22Rv1 (cell line): ENCODE data around the gene COMT.

Experiments
- CTCF ChIP-seq: fragments of 450-650 bp; IDR thresholded peaks from 2 replicates; pipeline ENCODE4 v1.5.1; 2017; ENCODE audit warnings: mild to moderate bottlenecking
- ZFX ChIP-seq: fragments of 450-650 bp; IDR thresholded peaks from 2 replicates; pipeline ENCODE4 v1.6.1; 2017; ENCODE audit warnings: antibody characterized with exemption, borderline replicate concordance

- TF ChIP-seq CTCF (peak; percentile 64), ZFX (no peak)
These were observed 31.3 kb upstream of the COMT start for GRCh38 chr22:19910180-19910744.
